GM21786 (cell line): ENCODE measurements around the gene BRD2.

Experiments used
- ATAC-seq: cut with Tn5 transposase; IDR thresholded peaks from one replicate; pipeline ENCODE4 v1.9.1; 2021; ENCODE audit not compliant: unreplicated experiment

BRD2 gene

GRCh38 chr6:32971242-32971580 lies 2.8 kb downstream of the BRD2 start:
- no peak for ATAC-seq

- ATAC-seq: peak; percentile 53
Observed at GRCh38 chr6:32971581-32972352, 3.4 kb downstream of the BRD2 start.

DNA sequence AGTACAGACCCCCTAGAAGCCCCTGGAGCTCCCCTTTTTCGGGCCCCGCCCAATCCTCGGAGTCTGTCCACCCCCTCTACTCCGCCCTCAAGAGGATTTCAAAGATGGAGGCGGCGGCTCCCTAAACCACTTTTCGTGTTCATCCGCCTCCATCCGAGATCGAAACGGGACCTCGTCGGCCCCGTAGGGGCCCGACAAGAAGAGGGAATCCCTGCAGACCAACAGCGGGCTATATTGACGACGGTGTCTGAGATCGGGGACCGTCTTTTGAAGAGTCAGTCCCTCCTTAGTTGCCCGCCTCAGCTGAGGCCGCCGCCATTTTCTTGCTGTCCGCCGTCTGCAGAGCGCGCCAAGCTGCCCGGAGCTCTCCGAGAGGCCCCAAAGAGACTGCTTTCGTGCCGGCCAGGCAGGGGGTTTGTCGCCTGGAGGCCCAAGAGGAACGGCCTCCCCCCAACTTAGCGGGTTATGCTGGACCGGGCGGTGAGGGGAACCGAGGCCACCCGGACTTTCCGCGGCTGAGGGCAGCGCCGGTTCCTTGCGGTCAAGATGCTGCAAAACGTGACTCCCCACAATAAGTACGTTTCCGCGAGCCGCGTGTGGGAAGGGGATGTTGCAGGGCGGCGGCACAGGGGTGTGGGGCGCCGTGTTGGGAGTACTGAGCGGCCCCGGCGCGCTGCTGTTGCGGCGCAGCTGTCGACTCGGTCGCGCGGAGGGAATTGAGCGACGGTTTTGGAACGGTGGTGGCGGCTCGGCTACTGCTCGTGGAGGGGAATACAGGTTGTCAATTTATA lies 4.2 kb downstream of the BRD2 start:
- ATAC-seq: no peak

GRCh38 chr6:32973144-32974015 lies 5.0 kb downstream of the BRD2 start:
- ATAC-seq: no peak

DNA sequence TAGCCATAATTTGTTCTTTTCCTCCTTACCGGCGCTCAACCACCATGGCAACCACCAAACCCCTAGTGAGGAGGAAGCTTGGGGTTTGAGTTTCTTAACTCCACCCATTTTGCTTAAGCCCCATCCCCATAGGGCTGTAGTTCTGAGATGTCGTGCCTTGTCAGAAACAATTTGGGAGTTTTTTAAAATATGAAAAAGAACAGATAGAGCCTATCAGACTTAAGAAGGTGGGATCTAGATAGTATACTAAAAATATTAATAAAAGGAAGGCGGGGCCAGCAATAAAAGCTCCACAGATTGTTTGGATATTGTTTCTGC lies 5.6 kb downstream of the BRD2 start:
- ATAC-seq: no peak

DNA sequence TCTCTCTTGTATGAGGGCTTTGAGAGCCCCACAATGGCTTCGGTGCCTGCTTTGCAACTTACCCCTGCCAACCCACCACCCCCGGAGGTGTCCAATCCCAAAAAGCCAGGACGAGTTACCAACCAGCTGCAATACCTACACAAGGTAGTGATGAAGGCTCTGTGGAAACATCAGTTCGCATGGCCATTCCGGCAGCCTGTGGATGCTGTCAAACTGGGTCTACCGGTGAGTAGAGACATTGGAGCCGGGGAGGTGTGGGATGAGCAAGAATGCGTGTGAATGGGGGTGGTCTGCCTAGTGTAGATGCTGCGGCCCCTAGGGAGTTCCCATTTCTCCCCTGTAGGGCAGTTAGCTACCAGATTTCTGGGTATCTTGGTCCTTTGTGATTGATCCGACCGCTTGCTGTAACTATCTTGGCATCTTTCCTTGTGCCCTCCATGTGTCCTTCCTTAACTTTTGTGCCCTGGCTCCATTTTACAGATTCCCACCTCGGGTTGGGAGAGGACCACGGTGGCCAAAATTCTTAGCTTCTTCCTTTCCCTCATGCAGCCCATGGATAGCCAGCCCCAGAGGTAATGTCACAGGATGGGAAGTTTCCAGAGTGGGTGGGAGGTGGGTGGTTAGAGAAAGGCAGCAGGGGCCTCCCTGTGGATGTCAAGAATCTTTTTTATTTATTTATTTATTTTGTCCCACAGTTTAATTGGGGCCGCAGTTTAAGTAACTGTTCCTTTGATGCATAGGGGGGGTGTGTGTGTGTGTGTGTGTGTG lies 6.3 kb downstream of the BRD2 start:
- no peak for ATAC-seq

- ATAC-seq: no peak
Observed at GRCh38 chr6:32975886-32976285, 7.5 kb downstream of the BRD2 start.

DNA sequence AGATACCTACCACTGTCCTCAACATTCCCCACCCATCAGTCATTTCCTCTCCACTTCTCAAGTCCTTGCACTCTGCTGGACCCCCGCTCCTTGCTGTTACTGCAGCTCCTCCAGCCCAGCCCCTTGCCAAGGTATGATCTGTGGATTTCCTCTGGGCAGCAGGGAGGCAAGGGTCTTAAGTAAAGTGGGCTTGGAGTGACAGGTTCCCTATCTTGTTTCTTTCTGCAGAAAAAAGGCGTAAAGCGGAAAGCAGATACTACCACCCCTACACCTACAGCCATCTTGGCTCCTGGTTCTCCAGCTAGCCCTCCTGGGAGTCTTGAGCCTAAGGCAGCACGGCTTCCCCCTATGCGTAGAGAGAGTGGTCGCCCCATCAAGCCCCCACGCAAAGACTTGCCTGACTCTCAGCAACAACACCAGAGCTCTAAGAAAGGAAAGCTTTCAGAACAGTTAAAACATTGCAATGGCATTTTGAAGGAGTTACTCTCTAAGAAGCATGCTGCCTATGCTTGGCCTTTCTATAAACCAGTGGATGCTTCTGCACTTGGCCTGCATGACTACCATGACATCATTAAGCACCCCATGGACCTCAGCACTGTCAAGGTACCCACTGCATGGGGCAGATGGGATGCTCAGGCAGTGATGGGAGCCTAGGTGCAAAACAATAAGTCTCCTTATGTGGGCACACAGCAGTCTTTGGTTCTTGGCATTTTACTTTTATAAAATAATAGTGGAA lies 8.1 kb downstream of the BRD2 start:
- no peak for ATAC-seq

- ATAC-seq: no peak
Observed at GRCh38 chr6:32977272-32977952, 9.0 kb downstream of the BRD2 start.

DNA sequence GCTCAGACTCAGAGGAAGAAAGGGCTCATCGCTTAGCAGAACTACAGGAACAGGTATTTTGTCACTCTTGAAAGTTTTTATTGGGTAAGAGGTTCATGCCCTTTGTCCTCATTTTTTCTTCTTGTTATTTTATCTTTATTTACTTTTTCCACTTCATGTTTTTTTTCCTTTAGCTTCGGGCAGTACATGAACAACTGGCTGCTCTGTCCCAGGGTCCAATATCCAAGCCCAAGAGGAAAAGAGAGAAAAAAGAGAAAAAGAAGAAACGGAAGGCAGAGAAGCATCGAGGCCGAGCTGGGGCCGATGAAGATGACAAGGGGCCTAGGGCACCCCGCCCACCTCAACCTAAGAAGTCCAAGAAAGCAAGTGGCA lies 9.5 kb downstream of the BRD2 start:
- ATAC-seq: no peak

GRCh38 chr6:32979720-32980487 lies 11.5 kb downstream of the BRD2 start:
- ATAC-seq: no peak

- ATAC-seq: no peak
Observed at GRCh38 chr6:32980488-32981038, 12.2 kb downstream of the BRD2 start.

DNA sequence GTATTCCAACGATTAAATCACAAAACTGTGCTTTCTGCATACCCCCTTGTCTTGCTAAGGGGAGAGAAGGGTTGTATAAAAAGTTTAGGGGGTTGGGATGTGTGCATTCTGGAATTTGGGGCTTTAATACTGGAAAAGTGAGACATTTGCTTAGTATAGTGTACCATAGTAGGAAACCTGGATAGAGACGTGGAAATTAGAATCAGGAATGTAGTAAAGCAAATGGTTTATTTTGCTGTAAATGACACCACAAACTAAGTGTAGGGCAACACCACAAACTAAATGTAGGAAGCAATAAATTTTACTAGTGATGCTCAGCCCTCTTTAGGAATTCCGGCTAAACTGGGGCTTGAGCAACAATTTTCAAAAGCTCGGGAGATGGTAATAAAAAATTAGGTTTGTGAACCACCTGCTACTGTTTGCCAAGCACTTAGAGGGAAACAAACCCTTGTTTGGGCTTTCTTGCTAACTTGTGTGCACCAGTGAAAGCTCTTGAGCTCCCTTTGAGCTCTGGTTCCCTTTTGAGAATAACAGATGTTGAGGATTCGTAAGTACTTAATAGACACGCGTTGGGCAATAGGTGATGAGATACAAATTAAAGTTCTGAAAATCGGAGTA lies 13.8 kb downstream of the BRD2 start:
- ATAC-seq: no peak

GRCh38 chr6:32982702-32983492 lies 14.5 kb downstream of the BRD2 start:
- no peak for ATAC-seq

- no peak for ATAC-seq
Observed at GRCh38 chr6:32983493-32983848, 15.1 kb downstream of the BRD2 start.

DNA sequence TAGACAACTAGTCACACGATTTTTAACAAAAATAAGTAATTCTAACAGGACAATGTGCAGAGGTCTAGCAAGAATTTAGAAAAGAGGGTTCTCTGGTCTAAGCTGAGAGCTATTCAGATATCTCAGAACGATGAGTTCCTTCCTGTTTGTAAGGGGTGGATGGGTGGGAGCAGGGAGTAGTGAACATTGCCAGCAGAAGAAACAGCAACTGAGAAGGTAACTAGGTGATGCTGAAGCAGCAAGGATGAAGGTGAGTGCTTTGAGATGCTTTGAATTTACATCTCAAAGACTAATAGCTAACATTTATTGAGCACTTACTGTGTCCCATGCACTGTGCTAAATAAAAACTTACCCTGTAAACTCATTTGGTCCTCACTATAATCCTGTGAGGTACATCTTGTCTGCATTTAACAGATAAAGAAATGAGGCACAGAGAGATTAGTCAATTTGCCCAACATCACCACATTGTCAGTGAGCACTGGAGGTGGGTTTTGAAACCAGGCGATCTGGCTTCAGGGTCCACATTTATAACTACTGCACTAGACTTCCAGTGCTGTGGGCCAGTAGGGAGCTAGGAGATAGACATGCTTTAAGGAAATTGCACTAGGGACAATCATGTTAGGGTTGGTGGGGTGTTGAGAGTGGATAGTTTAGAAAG lies 15.7 kb downstream of the BRD2 start:
- ATAC-seq: no peak
